Muscle of leg (tissue), 11 donors: ENCODE measurements around the gene CIB4. TPM values are rescaled to one million over a fixed set of nuclear protein-coding genes. Genes with fewer than 3 reads are reported as not detected.
A peak's percentile ranks its signal among the peaks of the same experiment; 100 is the strongest.

Experiments used
- DNase-seq: peaks from one replicate; pipeline ENCODE4 v3.0.0; 2013
- H3K27ac ChIP-seq: one replicate; pipeline ENCODE4 v1.5.1; 2013; ENCODE audit warnings: mild to moderate bottlenecking, low read length, control low read depth
- H3K27me3 ChIP-seq: one replicate; pipeline ENCODE4 v1.6.1; 2013; ENCODE audit warnings: low read length; ENCODE audit not compliant: control insufficient read depth, insufficient read depth
- H3K36me3 ChIP-seq: one replicate; pipeline ENCODE4 v1.6.1; 2013; ENCODE audit warnings: low read length; ENCODE audit not compliant: control insufficient read depth, insufficient read depth
- H3K4me1 ChIP-seq: one replicate; pipeline ENCODE4 v1.6.1; 2013; ENCODE audit warnings: low read length; ENCODE audit not compliant: control insufficient read depth, insufficient read depth
- H3K4me3 ChIP-seq: one replicate; pipeline ENCODE4 v1.5.1; 2013; ENCODE audit warnings: low read length, control low read depth
- H3K9me3 ChIP-seq: replicated peaks from 2 replicates; pipeline ENCODE4 v1.6.1; 2013; ENCODE audit warnings: low read depth, low read length; ENCODE audit not compliant: control insufficient read depth
- WGBS: methylation state at CpG from one replicate; pipeline ENCODE4 v1.1.5; 2013; ENCODE audit warnings: missing lambda C conversion rate; ENCODE audit not compliant: insufficient coverage; 5-methylcytosine and 5-hydroxymethylcytosine counted together
- polyA plus RNA-seq, 8 donors: library from polyadenylated mRNA; unstranded; fragments of 120-200 nt; gene quantifications; one replicate each; pipeline versions ENCODE4 v1.2.1 to v1.2.3, GENCODE V29; 2013; ENCODE audit warnings: inconsistent platforms in 1 of 8, low replicate concordance in 1 of 8; ENCODE audit not compliant: insufficient read length in 8 of 8, insufficient read depth in 1 of 8
- total RNA-seq: library from RNA; stranded (reverse); fragments of 120-200 nt; gene quantifications from one replicate; pipeline ENCODE4 v1.2.4, GENCODE V29; 2013

CIB4 gene
- total and polyA plus RNA-seq, 9 donors = not detected

DNA sequence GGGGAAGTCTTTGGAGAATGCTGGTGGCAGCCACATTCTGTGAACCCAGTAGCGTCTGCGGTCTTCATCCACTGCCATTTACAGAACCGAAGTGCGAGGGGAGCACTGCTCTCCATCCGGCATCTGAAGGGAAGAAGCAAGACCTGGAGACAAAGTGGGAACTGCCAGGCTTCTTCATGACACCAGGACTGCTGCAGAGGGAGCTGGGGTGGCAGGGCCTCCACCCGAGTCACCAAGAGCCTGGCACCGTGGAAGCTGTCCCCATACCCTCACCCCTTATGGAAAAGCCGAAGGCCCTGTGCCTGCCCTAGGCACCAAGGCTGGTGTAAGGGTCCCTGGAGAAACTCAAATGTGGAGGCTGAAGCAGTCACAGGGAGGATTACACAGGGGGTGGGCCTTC lies 79.8 kb downstream of the CIB4 start:
- Histone ChIP-seq H3K36me3 (no peaks in the 10 kb centered on the region), H3K4me1 (peaks cover 17% of the 10 kb centered on the region), H3K4me3 (no peak overlapping the region), H3K27me3 (peaks cover 81% of the 10 kb centered on the region), H3K9me3 (no peaks in the 10 kb centered on the region), H3K27ac (no peak overlapping the region)
- DNase-seq = no peak
- 98% methylated on average over 5 of the region's 8 CpGs for WGBS

DNA sequence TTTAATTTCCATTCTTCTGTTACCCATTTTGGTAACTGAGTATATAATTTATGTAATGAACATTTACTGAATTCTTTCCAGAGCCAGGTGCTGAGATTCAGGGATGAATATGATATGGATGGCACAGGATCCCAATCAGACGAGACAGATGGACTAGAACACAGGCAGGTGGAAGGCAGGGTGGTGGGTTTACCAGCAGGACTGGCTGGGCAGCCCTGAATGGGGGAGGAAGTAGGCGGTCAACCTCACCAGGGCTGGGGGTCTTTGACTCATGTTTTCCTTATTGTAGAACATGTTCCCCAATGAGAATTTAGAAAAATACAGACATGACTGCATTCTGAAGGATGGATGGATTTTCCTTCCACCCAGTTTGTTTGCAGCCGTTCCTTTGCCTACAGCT lies 80.3 kb downstream of the CIB4 start:
- WGBS = 73% methylated on average over 1 of the region's 3 CpGs
- peaks cover 17% of the 10 kb centered on the region for H3K4me1 ChIP-seq
- H3K36me3 ChIP-seq = no peaks in the 10 kb centered on the region
- H3K4me3 ChIP-seq = no peak overlapping the region
- H3K27ac ChIP-seq = no peak overlapping the region
- no peak for DNase-seq
- H3K9me3 ChIP-seq = no peaks in the 10 kb centered on the region
- H3K27me3 ChIP-seq = peaks cover 82% of the 10 kb centered on the region

DNA sequence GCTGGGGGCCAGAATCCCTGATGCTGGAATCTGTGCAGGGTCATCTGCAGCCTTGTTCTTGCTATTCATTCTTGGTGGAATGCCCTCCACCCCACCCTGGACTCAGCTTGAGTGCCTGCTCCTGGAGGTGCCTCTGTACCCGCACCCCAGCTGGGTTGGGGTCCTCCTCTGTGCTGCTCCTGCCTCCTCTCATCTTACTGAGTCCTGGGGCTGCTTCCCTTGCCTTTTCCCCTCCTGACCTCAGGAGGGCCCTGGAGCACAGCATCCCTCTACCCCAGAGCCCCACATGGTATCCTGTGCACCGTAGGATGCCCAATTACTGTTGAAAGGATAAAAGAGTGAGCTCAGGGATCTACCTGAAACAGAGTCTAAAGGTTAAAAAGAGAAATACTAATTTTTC lies 81.6 kb downstream of the CIB4 start:
- DNase-seq = no peak
- H3K27ac ChIP-seq = no peak overlapping the region
- no peaks in the 10 kb centered on the region for H3K36me3 ChIP-seq
- 78% methylated on average over 1 of the region's 2 CpGs for WGBS
- H3K4me3 ChIP-seq = no peak overlapping the region
- peaks cover 74% of the 10 kb centered on the region for H3K27me3 ChIP-seq
- H3K9me3 ChIP-seq = no peaks in the 10 kb centered on the region
- peaks cover 17% of the 10 kb centered on the region for H3K4me1 ChIP-seq

DNA sequence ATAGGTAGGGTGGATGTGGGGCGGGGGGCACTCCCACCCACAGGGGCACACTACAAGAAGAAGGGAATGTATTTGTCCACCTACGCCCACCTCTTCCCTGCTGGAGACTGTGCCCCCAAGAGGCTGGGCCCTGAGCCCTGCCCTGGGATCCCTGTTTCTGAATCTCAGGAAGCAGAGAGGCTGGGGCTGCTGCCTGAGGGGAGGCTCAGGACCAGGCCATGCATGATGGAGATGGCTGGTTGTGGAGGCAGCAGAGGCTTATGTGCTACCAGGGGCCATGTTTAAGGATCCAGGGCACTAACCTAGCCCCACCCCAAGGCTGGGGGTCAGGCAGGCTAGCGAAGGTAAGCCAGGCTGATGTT lies 82.1 kb downstream of the CIB4 start:
- peaks cover 17% of the 10 kb centered on the region for H3K4me1 ChIP-seq
- no peak for DNase-seq
- H3K9me3 ChIP-seq = no peaks in the 10 kb centered on the region
- H3K36me3 ChIP-seq = no peaks in the 10 kb centered on the region
- H3K4me3 ChIP-seq = no peak overlapping the region
- 100% methylated on average over 1 of the region's 3 CpGs for WGBS
- H3K27me3 ChIP-seq = peaks cover 69% of the 10 kb centered on the region
- no peak overlapping the region for H3K27ac ChIP-seq

DNA sequence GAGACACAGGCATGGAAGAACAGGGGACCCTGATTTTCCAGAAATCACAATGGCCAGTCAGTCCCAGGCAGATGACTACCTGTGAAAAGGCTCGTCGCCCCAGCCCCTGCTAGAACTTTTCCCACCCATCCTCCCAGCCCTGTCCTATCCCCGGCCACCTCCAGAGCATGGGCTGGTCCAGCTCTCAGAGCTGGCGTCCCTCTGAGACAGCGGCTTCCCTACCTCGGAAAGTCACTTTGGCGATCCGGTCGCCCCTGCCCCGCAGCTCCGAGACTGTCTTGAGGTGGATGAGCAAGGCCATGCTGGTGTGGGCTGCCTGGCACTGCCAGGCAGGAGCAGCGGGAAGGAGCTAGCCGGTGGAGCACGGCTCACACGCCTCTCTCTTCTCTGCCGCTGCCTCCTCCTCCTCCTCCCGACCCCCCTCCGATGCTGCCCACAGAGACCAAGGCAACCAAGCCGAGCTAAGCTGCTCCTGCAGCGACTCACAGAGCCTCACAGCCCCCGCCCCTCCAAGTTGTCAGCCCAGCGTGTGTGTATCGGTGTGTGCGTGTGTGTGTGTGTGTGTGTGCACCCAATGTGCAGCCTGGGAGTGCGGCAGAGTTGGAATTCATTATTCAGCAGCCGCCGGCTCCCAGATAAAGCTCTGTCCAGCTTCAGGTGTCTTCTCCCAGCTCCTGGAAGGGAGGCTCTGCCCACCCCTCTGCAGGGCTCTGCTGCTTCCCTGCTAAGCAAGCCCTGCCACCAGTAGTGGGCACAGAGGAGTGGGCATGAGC lies 82.7 kb downstream of the CIB4 start:
- peaks cover 17% of the 10 kb centered on the region for H3K4me1 ChIP-seq
- H3K4me3 ChIP-seq = no peak overlapping the region
- H3K9me3 ChIP-seq = no peaks in the 10 kb centered on the region
- DNase-seq = peak; percentile 20
- H3K27ac ChIP-seq = no peak overlapping the region
- peaks cover 65% of the 10 kb centered on the region for H3K27me3 ChIP-seq
- H3K36me3 ChIP-seq = no peaks in the 10 kb centered on the region
- WGBS = 24% methylated on average over 16 of the region's 27 CpGs

DNA sequence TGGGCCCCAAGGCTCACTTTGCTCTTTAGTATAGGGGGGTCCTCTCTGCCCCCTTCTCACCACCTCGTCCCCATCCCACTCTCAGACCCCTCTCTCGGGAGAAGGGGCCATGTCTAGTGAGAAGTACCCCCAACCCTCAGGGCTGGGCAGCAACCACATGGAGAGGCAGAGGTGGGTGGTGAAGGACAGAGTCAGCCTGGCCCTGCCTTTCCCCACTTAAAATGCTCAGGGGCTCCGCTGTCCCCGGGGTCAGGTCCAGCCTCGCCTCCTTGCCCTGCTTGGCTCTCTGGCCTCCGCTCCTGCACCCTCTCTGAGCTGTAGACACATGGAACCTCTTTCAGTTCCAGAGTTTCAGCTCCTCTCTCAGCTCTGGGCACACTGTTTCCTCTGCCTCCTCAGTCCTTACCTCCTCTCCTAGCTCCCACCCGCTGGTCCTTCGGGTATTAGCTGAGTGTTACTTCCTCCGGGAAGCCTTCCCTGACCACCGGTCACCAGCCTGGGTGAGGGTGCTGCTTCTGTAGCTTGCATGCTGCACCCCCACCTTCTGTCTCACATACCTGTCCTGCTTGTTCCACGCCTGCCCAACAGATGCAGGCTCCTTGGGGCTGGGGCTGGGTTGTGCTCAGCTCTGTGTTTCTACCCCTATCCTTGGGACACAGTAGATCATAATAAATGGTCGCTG lies 83.8 kb downstream of the CIB4 start:
- no peaks in the 10 kb centered on the region for H3K9me3 ChIP-seq
- H3K27ac ChIP-seq = no peak overlapping the region
- H3K4me3 ChIP-seq = no peak overlapping the region
- H3K27me3 ChIP-seq = peaks cover 58% of the 10 kb centered on the region
- H3K4me1 ChIP-seq = peaks cover 6% of the 10 kb centered on the region
- no peaks in the 10 kb centered on the region for H3K36me3 ChIP-seq
- 85% methylated on average over 9 of the region's 12 CpGs for WGBS
- no peak for DNase-seq

DNA sequence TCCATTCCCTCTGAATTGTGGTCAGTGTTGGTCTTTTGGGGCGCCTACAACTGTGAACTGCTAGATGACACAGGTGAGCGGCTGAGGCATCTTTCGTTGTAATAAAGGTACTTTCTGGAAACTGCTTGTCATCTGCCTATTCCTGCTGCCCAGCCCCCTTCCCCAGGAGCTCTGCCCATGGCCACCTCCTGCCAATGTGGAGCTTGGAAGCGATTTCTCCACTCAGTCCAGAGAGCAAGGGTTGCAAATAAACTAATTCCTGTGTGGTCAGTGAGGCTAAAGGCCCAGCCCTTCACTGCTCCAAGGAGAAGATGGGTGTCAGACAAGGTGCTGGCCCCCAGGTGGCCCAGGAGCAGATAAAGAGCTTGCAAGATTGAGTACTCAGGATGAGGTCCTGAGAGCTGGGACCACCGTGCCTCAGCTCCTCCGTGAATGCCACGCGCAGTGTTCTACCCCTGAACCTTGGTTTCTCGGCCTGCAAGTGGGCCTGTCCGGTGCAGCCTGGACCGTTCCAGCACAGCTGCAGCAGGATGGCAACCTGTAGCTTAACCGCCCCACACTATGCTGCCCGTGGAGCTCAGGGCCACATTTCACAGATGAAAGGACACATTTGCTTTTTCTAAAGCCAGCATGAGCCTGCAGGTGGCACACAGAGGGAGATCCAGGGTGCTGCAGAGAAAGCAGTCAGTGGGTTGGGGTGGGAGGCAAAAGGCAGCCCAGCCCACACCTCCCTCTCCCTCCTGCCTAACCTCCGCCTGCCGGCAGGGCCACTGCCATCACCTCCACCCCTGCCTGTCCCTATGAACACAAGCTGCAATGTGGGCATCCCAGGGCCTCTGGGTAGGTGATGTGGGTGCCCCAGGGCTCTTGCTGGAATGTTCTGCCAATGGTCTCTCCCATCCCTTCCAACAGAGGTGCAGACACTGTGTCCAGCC lies 84.6 kb downstream of the CIB4 start:
- no peaks in the 10 kb centered on the region for H3K4me1 ChIP-seq
- DNase-seq = no peak
- H3K9me3 ChIP-seq = no peaks in the 10 kb centered on the region
- H3K36me3 ChIP-seq = no peaks in the 10 kb centered on the region
- no peak overlapping the region for H3K4me3 ChIP-seq
- H3K27ac ChIP-seq = no peak overlapping the region
- H3K27me3 ChIP-seq = peaks cover 50% of the 10 kb centered on the region
- WGBS = 84% methylated on average over 11 of the region's 15 CpGs

DNA sequence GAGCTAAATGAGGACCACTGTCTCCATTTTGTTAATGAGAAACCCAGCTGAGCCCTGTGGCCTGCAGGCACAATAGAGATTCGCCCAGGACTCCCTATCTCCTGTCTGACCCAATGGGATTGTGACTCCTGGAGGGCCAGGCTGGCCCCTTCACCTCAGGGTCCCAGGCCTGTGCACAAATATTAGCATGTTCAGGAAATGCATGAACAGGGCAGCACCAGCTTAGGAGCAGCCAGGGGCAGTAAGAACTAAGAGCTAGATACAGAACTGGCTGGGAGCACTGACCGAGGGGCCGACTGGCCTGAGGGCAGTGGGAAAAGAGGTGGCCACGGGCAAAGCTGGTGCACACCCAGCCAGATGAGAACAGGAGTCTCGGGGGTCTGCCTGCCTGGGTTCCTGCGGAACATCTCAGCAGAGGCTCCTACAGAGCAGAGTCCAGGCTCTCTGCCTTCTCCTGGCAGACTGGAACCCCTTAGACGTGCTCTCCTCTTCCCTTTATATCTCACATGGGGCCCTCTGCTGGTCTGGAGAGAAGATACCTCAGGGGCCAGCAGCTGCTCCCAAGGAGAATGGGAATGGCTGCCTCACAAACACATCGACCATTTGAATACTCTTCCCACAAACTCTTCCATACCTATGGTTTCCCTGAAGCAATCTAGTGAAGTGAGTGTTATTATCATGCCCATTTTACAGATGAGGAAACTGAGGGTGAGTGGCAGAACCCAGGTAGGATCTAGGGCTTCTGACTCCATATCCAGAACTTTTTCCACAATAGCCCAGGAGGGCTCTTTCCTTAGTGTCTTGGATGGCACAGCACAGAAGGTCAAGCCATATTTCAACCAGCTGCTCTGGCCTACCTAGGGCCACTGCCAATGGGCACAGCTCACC lies 85.7 kb downstream of the CIB4 start:
- WGBS = 92% methylated on average over 4 of the region's 8 CpGs
- Histone ChIP-seq H3K36me3 (no peaks in the 10 kb centered on the region), H3K9me3 (no peaks in the 10 kb centered on the region), H3K27me3 (peaks cover 44% of the 10 kb centered on the region), H3K4me1 (no peaks in the 10 kb centered on the region), H3K4me3 (no peak overlapping the region), H3K27ac (no peak overlapping the region)
- no peak for DNase-seq

DNA sequence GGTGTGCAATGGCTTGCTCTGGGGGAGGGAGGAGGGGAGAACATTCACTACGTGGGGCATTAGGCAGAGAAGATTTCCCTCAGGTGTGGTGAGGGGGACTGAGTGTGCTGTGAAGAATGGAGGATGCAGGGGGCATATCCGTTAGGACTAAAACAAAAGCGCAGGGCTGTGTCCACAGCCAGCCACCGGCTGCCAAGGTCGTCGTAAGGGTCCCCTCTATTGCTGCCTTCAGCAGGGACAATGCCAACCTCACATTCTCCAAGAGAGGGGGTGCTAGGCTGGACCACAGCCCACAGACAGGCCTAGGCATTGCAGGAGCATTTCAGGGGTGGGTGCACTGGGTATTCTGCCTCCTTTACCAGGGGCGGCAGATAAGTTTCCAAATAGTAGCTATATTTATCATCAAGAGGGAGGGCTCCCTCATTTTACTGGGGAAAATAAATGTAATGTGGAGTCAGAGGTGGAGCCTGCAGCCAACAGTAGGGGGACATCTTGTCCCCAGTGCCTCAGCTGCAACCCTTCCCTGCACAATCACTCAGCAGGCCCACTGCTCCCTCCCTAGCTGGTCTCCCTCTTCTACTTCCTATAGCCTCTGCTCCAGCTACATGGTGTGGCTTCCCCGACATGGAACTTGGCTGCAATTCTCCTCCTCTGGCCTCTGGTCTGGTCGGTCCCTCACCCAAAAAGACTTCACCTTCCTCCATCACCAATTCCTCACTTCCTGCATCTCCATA lies 88.4 kb downstream of the CIB4 start:
- 40% methylated on average over 4 of the region's 9 CpGs for WGBS
- Histone ChIP-seq H3K4me1 (no peaks in the 10 kb centered on the region), H3K9me3 (no peaks in the 10 kb centered on the region), H3K4me3 (no peak overlapping the region), H3K27ac (no peak overlapping the region), H3K27me3 (peaks cover 25% of the 10 kb centered on the region), H3K36me3 (no peaks in the 10 kb centered on the region)
- no peak for DNase-seq
